Neural crest cell (in vitro differentiated cells): Measurements from ENCODE around the gene TTF2. TPM values are rescaled to one million over a fixed set of nuclear protein-coding genes. Genes with fewer than 3 reads are reported as not detected.

Source experiments
- DNase-seq: peaks from one replicate; pipeline ENCODE4 v3.0.0; 2021; ENCODE audit warnings: low read depth, mixed read lengths, low spot score
- H3K27ac Mint-ChIP-seq: one replicate; pipeline ENCODE4 v1.8.0; 2021; ENCODE audit warnings: mild to moderate bottlenecking, mixed read lengths; ENCODE audit not compliant: unreplicated experiment
- H3K27me3 Mint-ChIP-seq: 2 replicates; pipeline ENCODE4 v1.8.0; 2021; ENCODE audit warnings: low read depth, mild to moderate bottlenecking, mixed read lengths
- H3K36me3 Mint-ChIP-seq: 2 replicates; pipeline ENCODE4 v1.8.0; 2021; ENCODE audit warnings: low read depth, mild to moderate bottlenecking, mixed read lengths
- H3K4me1 Mint-ChIP-seq: 2 replicates; pipeline ENCODE4 v1.8.0; 2021; ENCODE audit warnings: mixed read lengths
- H3K4me3 Mint-ChIP-seq: one replicate; pipeline ENCODE4 v1.8.0; 2021; ENCODE audit warnings: mild to moderate bottlenecking, mixed read lengths
- H3K9me3 Mint-ChIP-seq: 2 replicates; pipeline ENCODE4 v1.8.0; 2021; ENCODE audit warnings: mixed read lengths
- CTCF ChIP-seq: fragments of 200-600 bp; sonication (generic); conservative IDR thresholded peaks from 2 replicates; pipeline ENCODE4 v1.5.0; 2021; ENCODE audit warnings: antibody characterized with exemption, mild to moderate bottlenecking
- total RNA-seq: library from RNA; stranded (reverse); gene quantifications from 2 replicates; pipeline ENCODE4 v1.2.1, GENCODE V29; 2021

Gene TTF2
- total RNA-seq, 1 donor from 2014 or later: 66.7 TPM

DNA sequence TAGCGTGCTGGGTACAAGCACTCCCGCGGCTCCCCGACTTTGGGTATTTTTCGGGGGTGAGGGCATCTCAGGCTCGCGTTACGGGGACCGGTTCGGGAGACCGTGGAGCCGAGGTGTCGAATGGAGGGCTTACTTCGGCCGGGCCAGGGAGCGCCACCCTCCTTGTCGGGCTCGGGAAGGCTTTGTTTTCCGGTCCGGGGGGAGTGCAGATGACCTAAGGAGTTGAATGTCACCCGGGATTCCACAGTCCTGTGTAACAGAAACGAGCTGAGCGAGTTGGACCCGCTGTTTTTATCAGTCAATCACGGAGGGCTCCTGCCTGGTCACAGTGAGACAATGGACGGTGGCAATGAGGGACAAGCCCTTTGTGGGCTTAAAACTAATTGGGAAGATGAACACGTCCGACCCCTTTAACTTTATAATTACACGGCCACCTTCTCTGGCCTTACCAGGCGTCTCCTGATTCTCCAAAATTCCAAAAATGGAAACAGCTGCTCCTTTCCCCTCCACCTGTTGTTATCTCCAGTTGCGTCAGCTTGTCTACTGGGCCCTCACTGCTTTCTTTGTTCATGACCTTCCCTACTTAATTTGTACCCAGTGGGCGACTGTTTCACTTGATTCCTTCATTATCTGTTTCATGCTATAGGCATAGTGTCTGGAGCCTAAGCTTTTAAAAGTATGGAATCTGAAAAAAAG lies 62.4 kb downstream of the TTF2 start:
- no peak for DNase-seq
- Mint-ChIP-seq H3K27me3 (no peaks in the 10 kb centered on the region), H3K4me1 (peaks cover 22% of the 10 kb centered on the region), H3K36me3 (no peaks in the 10 kb centered on the region), H3K4me3 (peak overlapping the region; percentile 92), H3K9me3 (no peaks in the 10 kb centered on the region), H3K27ac (peak overlapping the region; percentile 99)
- TF ChIP-seq CTCF: peak; percentile 48

DNA sequence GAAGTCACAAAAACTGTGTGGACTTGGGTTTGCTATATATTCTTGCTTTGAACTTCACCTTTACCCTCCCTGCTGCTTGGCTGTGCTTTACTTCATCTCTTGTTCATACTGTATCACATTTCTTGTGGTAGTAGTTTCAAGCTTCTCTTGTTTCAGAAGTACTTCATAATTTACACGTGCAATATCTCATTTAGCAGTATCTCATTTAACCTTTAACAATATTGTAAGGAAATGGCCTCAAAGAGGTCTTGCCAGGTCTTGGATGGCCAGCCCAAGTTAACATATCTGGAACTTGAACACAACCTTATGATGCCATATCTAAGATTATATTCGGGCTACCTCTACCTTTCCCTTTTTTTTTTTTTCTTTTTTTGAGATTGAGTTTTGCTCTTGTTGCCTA lies 63.1 kb downstream of the TTF2 start:
- H3K27ac Mint-ChIP-seq: no peak overlapping the region
- no peak for DNase-seq
- peaks cover 21% of the 10 kb centered on the region for H3K4me1 Mint-ChIP-seq
- no peak for TF ChIP-seq CTCF
- no peaks in the 10 kb centered on the region for H3K36me3 Mint-ChIP-seq
- peak overlapping the region; percentile 92 for H3K4me3 Mint-ChIP-seq
- H3K9me3 Mint-ChIP-seq: no peaks in the 10 kb centered on the region
- no peaks in the 10 kb centered on the region for H3K27me3 Mint-ChIP-seq

- H3K4me1 Mint-ChIP-seq: peaks cover 29% of the 10 kb centered on the region
- H3K4me3 Mint-ChIP-seq: no peak overlapping the region
- TF ChIP-seq CTCF: no peak
- H3K27me3 Mint-ChIP-seq: no peaks in the 10 kb centered on the region
- no peak overlapping the region for H3K27ac Mint-ChIP-seq
- no peaks in the 10 kb centered on the region for H3K9me3 Mint-ChIP-seq
- no peaks in the 10 kb centered on the region for H3K36me3 Mint-ChIP-seq
- no peak for DNase-seq
Measured at GRCh38 chr1:117124661-117125060, 64.5 kb downstream of the TTF2 start.

DNA sequence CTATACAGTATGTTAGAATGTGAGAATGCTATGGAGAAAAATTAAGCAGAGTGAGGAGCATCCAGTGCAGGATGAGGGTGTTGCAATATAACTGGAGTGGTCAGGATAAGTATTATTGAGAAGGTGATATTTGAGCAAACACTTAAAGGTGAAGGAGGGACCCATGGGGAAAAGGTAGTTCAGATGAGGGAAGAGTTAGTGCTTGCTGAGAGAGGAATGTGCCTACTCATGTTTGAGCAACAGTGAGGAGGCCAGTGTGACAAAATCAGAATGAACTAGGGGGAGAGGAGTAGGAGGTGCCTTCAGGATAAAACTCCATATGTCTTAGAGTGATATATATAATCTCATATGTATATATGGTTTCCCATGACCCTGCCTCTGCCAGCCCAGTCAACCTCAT lies 67.7 kb downstream of the TTF2 start:
- H3K4me3 Mint-ChIP-seq: no peak overlapping the region
- no peak for TF ChIP-seq CTCF

DNA sequence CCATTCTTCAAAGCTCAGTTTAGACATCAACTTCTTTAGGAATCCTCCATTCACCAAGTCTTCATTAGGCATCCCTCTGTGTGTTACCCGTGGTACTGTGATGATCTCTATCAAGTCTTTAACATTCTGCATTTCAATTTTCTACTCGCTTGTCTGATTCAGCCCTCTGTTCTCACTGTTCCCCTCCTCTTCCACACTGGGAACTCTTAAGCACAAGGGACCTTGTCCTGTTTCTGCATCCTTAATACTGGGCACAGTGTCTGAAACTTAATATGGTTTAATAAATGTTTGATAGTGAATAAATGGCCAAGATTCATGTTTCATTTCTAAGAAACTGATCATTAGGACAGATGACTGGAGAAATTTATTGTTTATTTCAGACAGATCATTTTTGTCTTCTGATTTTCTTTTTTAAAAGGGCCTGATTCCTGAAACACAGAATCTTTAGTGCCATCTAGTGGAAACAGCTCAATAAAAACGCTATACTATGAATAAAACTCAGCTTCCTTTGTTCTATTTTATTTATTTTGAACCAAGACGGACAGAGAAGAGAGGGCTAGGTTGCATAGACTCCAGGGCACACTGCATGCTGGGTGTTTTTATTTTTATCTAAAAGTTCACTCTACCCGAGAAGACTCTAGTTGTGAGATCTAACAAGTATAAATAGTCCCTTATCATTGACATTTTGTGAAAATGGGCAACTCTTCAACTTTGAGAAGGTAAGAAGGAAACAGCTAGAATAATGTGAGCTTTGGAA lies 68.4 kb downstream of the TTF2 start:
- DNase-seq: no peak
- no peaks in the 10 kb centered on the region for H3K9me3 Mint-ChIP-seq
- H3K27me3 Mint-ChIP-seq: no peaks in the 10 kb centered on the region
- peak; percentile 72 for TF ChIP-seq CTCF
- H3K36me3 Mint-ChIP-seq: no peaks in the 10 kb centered on the region
- peak overlapping the region; percentile 60 for H3K27ac Mint-ChIP-seq
- H3K4me3 Mint-ChIP-seq: peak overlapping the region; percentile 21
- H3K4me1 Mint-ChIP-seq: peaks cover 11% of the 10 kb centered on the region

More for the DNA sequence above, 67.7 kb downstream of the TTF2 start:
- Mint-ChIP-seq H3K4me1 (peaks cover 17% of the 10 kb centered on the region), H3K27me3 (no peaks in the 10 kb centered on the region), H3K27ac (peak overlapping the region; percentile 14), H3K9me3 (no peaks in the 10 kb centered on the region), H3K36me3 (no peaks in the 10 kb centered on the region)
- DNase-seq: no peak
